GM12891 (cell line): Measurements from ENCODE around the gene MAMDC2.
"Not testable (repeated sequence)": the region's sequence is repeated elsewhere in the genome, so short reads cannot be mapped to it uniquely, and the experiment has no call there.

Experiments
- DNase-seq: peaks from one replicate; pipeline ENCODE4 v3.0.0; 2011; ENCODE audit warnings: low spot score; ENCODE audit not compliant: insufficient read length
- FAIRE-seq: peaks from 2 replicates; lab custom pipeline; 2011; peaks lifted over from hg19 to GRCh38; lab: Jason Lieb, UNC
- PAX5 ChIP-seq: IDR thresholded peaks from 2 replicates; pipeline ENCODE4 v1.6.1; 2011; ENCODE audit warnings: low read length, moderate library complexity, mild to moderate bottlenecking; ENCODE audit not compliant: insufficient read depth, severe bottlenecking
- POLR2A ChIP-seq: IDR thresholded peaks from 2 replicates; pipeline ENCODE4 v1.6.1; 2011; ENCODE audit warnings: low read depth, low read length, control low read depth
- POLR2AphosphoS5 ChIP-seq: IDR thresholded peaks from 2 replicates; pipeline ENCODE4 v1.6.1; 2011; ENCODE audit warnings: low read depth, low read length, control low read depth
- POU2F2 ChIP-seq: IDR thresholded peaks from 2 replicates; pipeline ENCODE4 v1.6.1; 2011; ENCODE audit warnings: low read depth, mild to moderate bottlenecking, control low read depth, low read length, moderate library complexity
- SPI1 ChIP-seq: IDR thresholded peaks from 2 replicates; pipeline ENCODE4 v1.6.1; 2011; ENCODE audit warnings: low read depth, low read length, control low read depth
- TAF1 ChIP-seq: IDR thresholded peaks from 2 replicates; pipeline ENCODE4 v1.6.1; 2011; ENCODE audit warnings: low read depth, low read length, control low read depth

MAMDC2 gene

GRCh38 chr9:70172532-70172931 lies 128.9 kb downstream of the MAMDC2 start:
- no peak for TF ChIP-seq POLR2A
- no peak for FAIRE-seq
- no peak for DNase-seq

- FAIRE-seq (no peak), DNase-seq (no peak)
- TF ChIP-seq TAF1 = no peak
- no peak for TF ChIP-seq POU2F2
These were observed 133.5 kb downstream of the MAMDC2 start for GRCh38 chr9:70177121-70177520.

- DNase-seq (no peak), FAIRE-seq (no peak)
- TF ChIP-seq PAX5 = no peak
- no peak for TF ChIP-seq SPI1
- TF ChIP-seq POU2F2 = no peak
- no peak for TF ChIP-seq POLR2A
- TF ChIP-seq TAF1 = no peak
- TF ChIP-seq POLR2AphosphoS5 = no peak
These were observed 149.1 kb downstream of the MAMDC2 start for GRCh38 chr9:70192707-70193106.

GRCh38 chr9:70195456-70195855 lies 151.8 kb downstream of the MAMDC2 start:
- TF ChIP-seq POLR2A (no peak), PAX5 (no peak), POLR2AphosphoS5 (no peak), POU2F2 (no peak), TAF1 (no peak), SPI1 (no peak)
- no peak for DNase-seq
- FAIRE-seq = no peak

GRCh38 chr9:70197216-70198044 lies 153.8 kb downstream of the MAMDC2 start:
- TF ChIP-seq PAX5 (no peak), POU2F2 (no peak), TAF1 (no peak), POLR2AphosphoS5 (no peak), POLR2A (no peak)
- FAIRE-seq (no peak), DNase-seq (no peak)

- FAIRE-seq, DNase-seq: not testable (repeated sequence)
These were observed 161.1 kb downstream of the MAMDC2 start for GRCh38 chr9:70204743-70205142.

DNA sequence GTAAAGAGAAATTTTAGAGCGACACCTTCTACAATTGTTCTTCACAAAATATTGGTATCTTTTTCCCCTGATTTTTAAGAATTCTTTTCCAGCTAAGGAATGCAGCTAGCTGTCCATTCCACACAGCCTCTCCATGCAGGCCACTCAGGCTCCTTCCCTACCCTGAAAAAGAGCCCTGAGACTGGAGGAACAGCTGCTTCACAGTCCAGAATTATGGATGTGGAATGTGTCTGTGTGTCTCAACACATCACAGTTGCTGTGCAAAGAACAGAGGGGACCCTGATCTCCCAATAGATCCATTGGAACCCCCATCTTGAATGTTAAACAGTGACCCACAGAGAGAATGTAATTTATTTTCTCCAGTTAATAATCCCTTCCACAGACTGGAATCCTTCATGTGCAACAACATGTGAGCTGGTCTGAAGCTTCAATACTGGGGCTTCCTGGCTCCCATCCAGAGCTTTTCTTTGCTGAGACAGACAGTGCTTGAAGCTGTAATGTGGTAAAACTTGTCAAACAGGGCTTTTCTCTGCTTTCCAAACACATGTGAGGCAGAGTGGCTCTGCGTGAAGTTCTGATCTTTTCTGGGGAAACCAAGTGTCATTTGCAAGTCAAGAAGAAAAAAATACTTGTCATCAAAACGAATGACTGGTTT lies 161.8 kb downstream of the MAMDC2 start:
- no peak for DNase-seq
- no peak for FAIRE-seq
- no peak for TF ChIP-seq POLR2A
- TF ChIP-seq POLR2AphosphoS5 = no peak
- TF ChIP-seq PAX5 = no peak
- no peak for TF ChIP-seq SPI1
- TF ChIP-seq TAF1 = no peak
- TF ChIP-seq POU2F2 = no peak

DNA sequence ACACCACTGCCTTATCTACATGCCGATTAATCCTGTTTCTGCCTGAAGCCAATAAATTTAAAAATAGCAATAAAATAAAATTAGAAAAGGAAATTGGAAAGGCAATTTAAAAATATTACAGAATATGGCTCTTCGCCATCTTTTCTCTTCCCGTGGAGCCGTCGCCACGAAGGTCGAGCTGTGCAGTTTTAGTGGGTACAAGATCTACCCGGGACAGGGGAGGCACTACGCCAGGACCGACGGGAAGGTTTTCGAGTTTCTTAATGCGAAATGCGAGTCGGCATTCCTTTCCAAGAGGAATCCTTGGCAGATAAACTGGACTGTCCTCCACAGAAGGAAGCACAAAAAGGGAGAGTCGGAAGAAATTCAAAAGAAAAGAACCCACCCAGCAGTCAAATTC lies 173.4 kb downstream of the MAMDC2 start:
- no peak for DNase-seq
- FAIRE-seq = no peak
- TF ChIP-seq TAF1 (no peak), POLR2A (no peak), SPI1 (no peak), POLR2AphosphoS5 (no peak), PAX5 (no peak), POU2F2 (no peak)

DNA sequence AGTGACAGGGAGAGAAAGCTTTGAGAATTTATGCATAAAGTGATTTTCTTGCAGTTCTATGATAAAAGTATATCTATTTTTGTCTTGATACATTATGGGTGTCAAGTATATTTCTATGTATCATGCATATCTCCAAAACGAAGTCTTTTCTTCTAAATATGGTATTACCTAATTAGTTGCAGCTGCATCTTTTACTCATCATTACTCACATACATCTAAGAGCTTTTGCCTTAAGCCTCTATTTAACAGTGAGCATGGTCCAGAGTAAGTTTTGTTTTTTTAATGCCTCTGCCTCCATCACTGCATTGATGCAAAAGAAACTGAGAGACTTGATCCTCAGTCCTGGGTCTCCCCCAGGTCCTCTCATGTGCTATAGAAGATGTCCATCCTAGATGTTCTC lies 175.1 kb downstream of the MAMDC2 start:
- TF ChIP-seq PAX5 (no peak), POLR2AphosphoS5 (no peak), TAF1 (no peak), SPI1 (no peak), POLR2A (no peak), POU2F2 (no peak)
- DNase-seq (no peak), FAIRE-seq (no peak)

DNA sequence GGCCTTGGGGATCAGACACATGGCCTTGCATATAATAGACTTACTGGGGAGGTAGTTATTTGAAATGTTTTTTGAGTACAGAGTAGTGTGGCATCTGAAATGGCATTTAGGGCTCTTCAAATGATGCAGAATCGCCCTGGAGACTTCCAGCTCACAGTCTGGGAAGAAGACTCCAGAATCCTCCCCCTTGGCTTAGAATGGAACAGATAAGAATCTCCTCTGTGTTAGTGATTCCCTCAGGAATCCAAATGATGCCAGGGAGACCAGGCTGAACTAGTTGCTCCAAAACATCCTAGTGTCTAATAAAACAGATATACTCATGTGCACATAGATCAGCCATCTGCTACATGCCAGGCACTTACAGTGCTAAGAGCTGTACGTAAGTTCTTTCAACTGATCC lies 176.6 kb downstream of the MAMDC2 start:
- no peak for TF ChIP-seq POLR2A
- no peak for TF ChIP-seq SPI1
- no peak for TF ChIP-seq TAF1
- TF ChIP-seq PAX5 = no peak
- no peak for TF ChIP-seq POLR2AphosphoS5
- TF ChIP-seq POU2F2 = no peak
- FAIRE-seq = no peak
- no peak for DNase-seq
